ENCODE results near the gene PTPN11.

PTPN11 gene

DNA sequence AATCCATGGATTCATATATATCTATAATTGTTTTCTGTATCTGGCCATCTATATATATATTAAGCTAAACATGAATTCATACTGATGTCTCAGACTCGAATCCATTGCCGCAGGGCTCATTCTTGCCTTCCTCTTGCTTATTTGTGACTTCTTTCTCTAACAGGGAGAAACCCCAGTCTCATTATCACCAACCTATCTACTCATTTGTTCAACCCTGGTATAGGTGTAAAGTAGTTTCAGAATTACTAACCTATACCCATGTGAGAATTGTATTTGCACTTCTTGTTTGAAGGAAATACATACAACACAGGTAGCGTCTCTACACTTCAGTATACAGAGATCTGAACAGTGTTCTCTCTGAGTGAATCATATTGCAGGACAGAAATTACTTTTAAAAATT, 77.7 kb downstream of the PTPN11 start:
- DNase-seq: no peak
- Histone ChIP-seq H3K4me1 (ENCODE audit: control insufficient read depth, insufficient read depth, low read length, poor library complexity, severe bottlenecking) (no peaks in the 10 kb centered on the region), H3K4me3 (ENCODE audit: insufficient read depth, low read depth, low read length, poor library complexity, severe bottlenecking) (no peak overlapping the region), H3K27ac (ENCODE audit: insufficient read depth, low read length, poor library complexity, severe bottlenecking) (no peak overlapping the region), H3K27me3 (replicated peaks; ENCODE audit: control insufficient read depth, insufficient read depth, low read length, poor library complexity, severe bottlenecking) (no peaks in the 10 kb centered on the region), H3K9me3 (ENCODE audit: control insufficient read depth, low read length) (no peaks in the 10 kb centered on the region), H3K36me3 (ENCODE audit: control insufficient read depth, insufficient read depth, low read length) (peaks cover 30% of the 10 kb centered on the region)

DNA sequence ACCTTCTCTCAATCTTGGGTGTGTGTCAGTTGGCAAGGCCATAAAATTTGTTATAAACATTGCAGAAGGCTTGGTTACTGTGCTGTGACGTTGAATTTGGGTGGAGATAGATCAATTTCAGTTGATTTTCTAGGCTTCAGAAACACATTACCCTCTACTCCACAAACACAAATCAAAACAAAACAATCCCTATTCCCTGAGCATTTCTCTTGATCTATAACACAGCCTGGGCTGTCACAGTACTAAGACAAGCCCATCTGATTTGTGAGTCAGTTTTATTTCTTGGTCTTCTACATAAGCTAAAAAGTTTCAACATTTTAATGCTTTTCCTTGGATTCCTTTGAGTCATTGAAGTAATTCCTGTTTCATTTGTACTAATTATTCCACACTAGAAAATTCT, 79.8 kb downstream of the PTPN11 start:
- Histone ChIP-seq H3K27me3 (replicated peaks; ENCODE audit: control insufficient read depth, insufficient read depth, low read length, poor library complexity, severe bottlenecking) (no peaks in the 10 kb centered on the region), H3K4me1 (ENCODE audit: control insufficient read depth, insufficient read depth, low read length, poor library complexity, severe bottlenecking) (no peaks in the 10 kb centered on the region), H3K9me3 (ENCODE audit: control insufficient read depth, low read length) (no peaks in the 10 kb centered on the region), H3K27ac (ENCODE audit: insufficient read depth, low read length, poor library complexity, severe bottlenecking) (no peak overlapping the region), H3K36me3 (ENCODE audit: control insufficient read depth, insufficient read depth, low read length) (peaks cover 39% of the 10 kb centered on the region), H3K4me3 (ENCODE audit: insufficient read depth, low read depth, low read length, poor library complexity, severe bottlenecking) (no peak overlapping the region)
- no peak for DNase-seq

DNA sequence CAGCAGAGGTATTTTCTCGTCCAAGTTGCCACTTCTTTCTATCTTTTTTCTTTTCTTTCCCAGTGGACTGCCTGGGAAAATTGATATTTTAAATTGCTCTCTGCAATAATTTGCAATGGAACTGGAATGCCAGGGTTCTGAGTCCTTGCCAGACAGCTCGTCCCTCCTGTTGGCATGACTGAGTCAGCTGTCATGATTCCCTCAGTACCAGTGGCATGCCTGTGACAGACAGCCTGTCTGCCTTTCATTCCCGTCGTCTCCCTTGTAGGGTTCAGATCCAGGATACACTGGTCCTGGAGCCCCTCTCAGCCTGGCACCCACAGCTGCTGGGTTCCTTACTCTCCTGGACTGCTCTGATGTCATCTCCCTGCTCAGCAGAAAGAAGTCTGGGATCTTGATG, 84.8 kb downstream of the PTPN11 start:
- Histone ChIP-seq H3K4me1 (ENCODE audit: control insufficient read depth, insufficient read depth, low read length, poor library complexity, severe bottlenecking) (no peaks in the 10 kb centered on the region), H3K4me3 (ENCODE audit: insufficient read depth, low read depth, low read length, poor library complexity, severe bottlenecking) (no peak overlapping the region), H3K27me3 (replicated peaks; ENCODE audit: control insufficient read depth, insufficient read depth, low read length, poor library complexity, severe bottlenecking) (no peaks in the 10 kb centered on the region), H3K36me3 (ENCODE audit: control insufficient read depth, insufficient read depth, low read length) (peaks cover 51% of the 10 kb centered on the region), H3K27ac (ENCODE audit: insufficient read depth, low read length, poor library complexity, severe bottlenecking) (no peak overlapping the region), H3K9me3 (ENCODE audit: control insufficient read depth, low read length) (no peaks in the 10 kb centered on the region)
- no peak for DNase-seq

DNA sequence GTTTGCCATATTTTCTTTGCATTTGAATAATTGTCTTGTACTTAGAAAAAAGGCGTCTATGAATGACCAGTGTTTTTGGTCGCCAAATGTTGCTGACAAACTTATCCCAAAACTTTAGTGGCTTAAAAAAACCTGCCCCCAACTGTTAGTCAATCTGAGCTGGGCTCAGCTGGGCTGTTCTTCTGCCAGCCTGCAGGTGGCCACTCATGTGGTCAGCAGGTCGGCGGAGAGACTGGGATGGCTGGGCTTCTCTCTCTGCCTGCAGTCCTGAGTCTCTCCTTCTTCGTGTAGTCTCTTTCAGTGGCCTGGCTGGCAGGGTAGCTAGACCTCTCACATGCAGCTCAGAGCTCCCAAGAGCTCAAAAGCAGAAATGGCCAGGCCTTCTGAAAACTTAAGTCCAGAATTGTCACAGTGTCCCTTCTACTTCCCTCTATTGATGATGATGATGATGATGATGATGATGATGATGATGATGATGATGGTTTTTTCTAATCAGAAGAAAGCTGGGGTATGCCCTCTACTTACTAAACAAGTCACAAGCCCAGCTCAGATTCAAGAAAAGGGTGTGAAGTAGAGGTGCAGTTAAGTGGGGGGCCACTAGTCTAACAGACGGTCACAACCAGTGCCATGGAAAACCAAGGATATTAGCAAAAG, 87.9 kb downstream of the PTPN11 start:
- Histone ChIP-seq H3K27ac (ENCODE audit: insufficient read depth, low read length, poor library complexity, severe bottlenecking) (no peak overlapping the region), H3K36me3 (ENCODE audit: control insufficient read depth, insufficient read depth, low read length) (peaks cover 39% of the 10 kb centered on the region), H3K27me3 (replicated peaks; ENCODE audit: control insufficient read depth, insufficient read depth, low read length, poor library complexity, severe bottlenecking) (no peaks in the 10 kb centered on the region), H3K4me1 (ENCODE audit: control insufficient read depth, insufficient read depth, low read length, poor library complexity, severe bottlenecking) (no peaks in the 10 kb centered on the region), H3K9me3 (ENCODE audit: control insufficient read depth, low read length) (no peaks in the 10 kb centered on the region), H3K4me3 (ENCODE audit: insufficient read depth, low read depth, low read length, poor library complexity, severe bottlenecking) (no peak overlapping the region)
- DNase-seq: no peak

DNA sequence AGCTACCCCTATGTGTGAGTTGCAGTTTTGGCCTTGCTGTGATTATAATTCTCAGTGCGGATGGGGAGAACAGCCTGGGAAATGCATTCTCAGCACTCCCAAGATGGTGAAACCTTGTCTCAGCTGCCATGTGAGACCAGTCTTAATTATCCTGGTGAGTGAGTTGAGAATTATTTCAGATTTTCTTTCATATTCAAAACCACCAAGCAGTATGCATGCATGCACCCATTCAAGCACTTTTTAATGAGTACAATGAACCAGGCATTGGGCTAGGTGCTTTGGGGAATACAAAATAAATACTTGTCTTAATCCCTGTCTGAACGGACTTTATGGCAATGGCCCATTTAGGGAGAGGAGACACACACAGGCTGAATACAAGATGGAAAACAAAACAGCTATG, 94.7 kb downstream of the PTPN11 start:
- DNase-seq: no peak
- Histone ChIP-seq H3K27me3 (replicated peaks; ENCODE audit: control insufficient read depth, insufficient read depth, low read length, poor library complexity, severe bottlenecking) (no peaks in the 10 kb centered on the region), H3K4me1 (ENCODE audit: control insufficient read depth, insufficient read depth, low read length, poor library complexity, severe bottlenecking) (no peaks in the 10 kb centered on the region), H3K27ac (ENCODE audit: insufficient read depth, low read length, poor library complexity, severe bottlenecking) (no peak overlapping the region), H3K4me3 (ENCODE audit: insufficient read depth, low read depth, low read length, poor library complexity, severe bottlenecking) (no peak overlapping the region), H3K9me3 (ENCODE audit: control insufficient read depth, low read length) (no peaks in the 10 kb centered on the region), H3K36me3 (ENCODE audit: control insufficient read depth, insufficient read depth, low read length) (no peaks in the 10 kb centered on the region)

DNA sequence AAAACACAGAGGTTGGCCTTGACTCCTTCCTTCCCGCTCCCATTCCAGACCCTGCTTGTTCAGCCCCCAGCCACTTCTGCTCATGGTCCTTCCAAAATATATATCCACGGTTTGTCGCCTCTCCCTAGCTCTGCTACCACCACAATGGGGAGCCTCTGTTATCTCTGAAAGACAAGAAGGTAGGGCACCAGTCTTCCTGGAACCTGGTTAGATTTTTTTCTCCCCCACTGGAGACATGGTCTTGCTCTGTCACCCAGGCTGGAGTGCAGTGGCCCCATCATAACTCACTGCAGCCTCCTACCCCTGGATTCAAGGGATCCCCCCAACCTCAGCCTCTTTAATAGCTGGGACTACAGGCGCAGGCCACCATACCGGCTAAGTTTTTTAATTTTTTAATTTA, 95.7 kb downstream of the PTPN11 start:
- Histone ChIP-seq H3K9me3 (ENCODE audit: control insufficient read depth, low read length) (no peaks in the 10 kb centered on the region), H3K4me3 (ENCODE audit: insufficient read depth, low read depth, low read length, poor library complexity, severe bottlenecking) (no peak overlapping the region), H3K36me3 (ENCODE audit: control insufficient read depth, insufficient read depth, low read length) (no peaks in the 10 kb centered on the region), H3K4me1 (ENCODE audit: control insufficient read depth, insufficient read depth, low read length, poor library complexity, severe bottlenecking) (no peaks in the 10 kb centered on the region), H3K27ac (ENCODE audit: insufficient read depth, low read length, poor library complexity, severe bottlenecking) (no peak overlapping the region), H3K27me3 (replicated peaks; ENCODE audit: control insufficient read depth, insufficient read depth, low read length, poor library complexity, severe bottlenecking) (no peaks in the 10 kb centered on the region)
- no peak for DNase-seq

DNA sequence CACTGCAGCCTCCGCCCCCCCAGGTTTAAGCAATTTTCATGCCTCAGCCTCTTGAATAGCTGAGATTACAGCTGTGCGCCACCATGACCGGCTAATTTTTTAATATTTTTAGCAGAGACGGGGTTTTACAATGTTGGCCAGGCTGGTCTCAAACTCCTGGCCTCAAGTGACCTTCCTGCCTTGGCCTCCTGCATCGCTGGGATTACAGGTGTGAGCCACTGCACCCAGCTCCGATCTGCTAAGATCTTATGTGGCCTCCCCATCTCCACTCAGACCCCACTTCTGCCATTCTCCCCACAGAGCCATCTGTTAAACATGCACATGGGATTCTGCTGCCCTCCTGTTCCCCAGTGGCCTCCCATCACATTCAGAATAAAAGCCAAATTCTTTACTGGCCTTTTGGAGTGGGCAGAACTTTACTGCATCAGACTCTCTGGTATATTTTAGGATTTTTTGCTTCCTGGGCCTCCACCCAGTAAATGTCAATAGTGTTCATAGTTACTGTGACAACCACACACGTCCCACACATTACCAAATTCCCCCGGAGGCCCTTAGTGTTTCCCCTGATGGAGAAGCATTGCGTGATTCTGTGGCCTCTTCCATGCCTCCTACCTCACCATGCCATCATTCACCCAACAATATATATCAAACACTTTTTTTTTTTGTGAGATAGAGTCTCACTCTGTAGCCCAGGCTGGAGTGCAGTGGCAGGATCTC, 96.3 kb downstream of the PTPN11 start:
- Histone ChIP-seq H3K9me3 (ENCODE audit: control insufficient read depth, low read length) (no peaks in the 10 kb centered on the region), H3K4me1 (ENCODE audit: control insufficient read depth, insufficient read depth, low read length, poor library complexity, severe bottlenecking) (no peaks in the 10 kb centered on the region), H3K27ac (ENCODE audit: insufficient read depth, low read length, poor library complexity, severe bottlenecking) (no peak overlapping the region), H3K27me3 (replicated peaks; ENCODE audit: control insufficient read depth, insufficient read depth, low read length, poor library complexity, severe bottlenecking) (no peaks in the 10 kb centered on the region), H3K36me3 (ENCODE audit: control insufficient read depth, insufficient read depth, low read length) (no peaks in the 10 kb centered on the region), H3K4me3 (ENCODE audit: insufficient read depth, low read depth, low read length, poor library complexity, severe bottlenecking) (no peak overlapping the region)
- DNase-seq: no peak

DNA sequence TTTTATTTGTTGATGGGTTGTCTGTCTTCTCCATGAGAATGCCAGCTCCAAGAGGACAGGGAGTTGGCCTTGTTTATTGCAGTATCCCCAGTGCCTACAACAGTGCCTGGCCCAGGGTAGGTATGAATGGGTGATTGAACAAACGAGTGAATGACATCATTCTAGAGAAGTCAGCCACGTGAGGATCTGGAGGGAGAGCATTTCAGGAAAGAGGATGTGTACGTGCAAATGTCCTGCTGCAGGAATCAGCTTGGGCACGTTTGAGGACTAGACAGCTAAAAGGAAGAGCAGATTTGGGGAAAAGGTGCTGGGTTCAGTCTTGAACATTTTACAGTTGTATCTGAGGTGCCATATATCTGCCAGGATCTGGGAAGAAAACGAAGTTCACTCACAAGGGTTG, 97.1 kb downstream of the PTPN11 start:
- H3K27me3 ChIP-seq (replicated peaks; ENCODE audit: control insufficient read depth, insufficient read depth, low read length, poor library complexity, severe bottlenecking): no peaks in the 10 kb centered on the region
- H3K36me3 ChIP-seq (ENCODE audit: control insufficient read depth, insufficient read depth, low read length): no peaks in the 10 kb centered on the region
- H3K27ac ChIP-seq (ENCODE audit: insufficient read depth, low read length, poor library complexity, severe bottlenecking): no peak overlapping the region
- no peaks in the 10 kb centered on the region for H3K9me3 ChIP-seq (ENCODE audit: control insufficient read depth, low read length)
- no peak overlapping the region for H3K4me3 ChIP-seq (ENCODE audit: insufficient read depth, low read depth, low read length, poor library complexity, severe bottlenecking)
- no peak for DNase-seq
- no peaks in the 10 kb centered on the region for H3K4me1 ChIP-seq (ENCODE audit: control insufficient read depth, insufficient read depth, low read length, poor library complexity, severe bottlenecking)

DNA sequence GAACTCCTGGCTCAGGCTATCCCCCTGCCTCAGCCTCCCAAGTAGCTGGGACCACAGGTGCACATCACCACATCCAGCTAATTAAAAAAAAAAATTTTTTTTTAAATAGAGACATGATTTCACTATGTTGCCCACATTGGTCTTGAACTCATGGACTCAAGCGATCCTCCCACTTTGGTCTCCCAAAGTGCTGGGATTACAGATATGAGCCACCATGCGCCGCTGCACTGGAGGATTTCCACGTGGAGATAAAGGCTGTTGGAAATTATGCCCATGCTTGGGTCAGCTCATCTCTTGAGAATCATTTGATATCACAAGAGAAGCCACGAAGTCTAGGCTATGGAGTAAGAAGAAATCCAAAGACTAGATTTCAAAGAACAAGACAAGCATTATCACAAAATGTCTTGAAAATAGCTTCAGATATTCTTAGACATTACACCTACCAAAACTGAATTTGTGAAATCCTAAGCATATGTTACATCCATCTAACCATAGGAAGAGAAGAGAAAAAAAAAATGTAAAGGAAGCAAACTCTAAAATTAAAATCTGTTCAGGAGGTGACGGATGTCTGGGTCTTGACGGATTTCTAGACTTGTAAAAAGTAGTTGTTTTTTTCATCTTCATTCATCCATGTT, 99.1 kb downstream of the PTPN11 start:
- no peaks in the 10 kb centered on the region for H3K4me1 ChIP-seq (ENCODE audit: control insufficient read depth, insufficient read depth, low read length, poor library complexity, severe bottlenecking)
- no peaks in the 10 kb centered on the region for H3K9me3 ChIP-seq (ENCODE audit: control insufficient read depth, low read length)

DNA sequence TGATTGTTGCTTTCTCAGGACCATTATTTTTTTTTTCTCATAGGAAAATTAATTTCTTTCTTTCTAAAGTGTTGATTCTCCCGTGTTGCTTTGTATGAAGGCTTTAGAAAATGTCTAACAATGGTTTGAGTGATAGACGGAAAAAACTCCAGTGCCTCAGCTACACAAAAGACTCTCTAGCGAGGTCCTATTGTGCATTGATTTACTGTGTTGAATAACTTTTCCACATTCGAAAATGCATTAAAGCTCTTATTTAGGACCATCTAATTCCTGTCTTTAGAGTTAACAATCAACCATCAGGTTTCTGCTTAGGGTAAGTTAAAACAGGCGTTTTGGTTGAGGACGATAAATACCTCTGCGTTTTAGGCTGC, 99.6 kb downstream of the PTPN11 start:
- Histone ChIP-seq H3K27me3 (replicated peaks; ENCODE audit: control insufficient read depth, insufficient read depth, low read length, poor library complexity, severe bottlenecking) (no peaks in the 10 kb centered on the region), H3K4me1 (ENCODE audit: control insufficient read depth, insufficient read depth, low read length, poor library complexity, severe bottlenecking) (no peaks in the 10 kb centered on the region), H3K4me3 (ENCODE audit: insufficient read depth, low read depth, low read length, poor library complexity, severe bottlenecking) (no peak overlapping the region), H3K36me3 (ENCODE audit: control insufficient read depth, insufficient read depth, low read length) (no peaks in the 10 kb centered on the region), H3K27ac (ENCODE audit: insufficient read depth, low read length, poor library complexity, severe bottlenecking) (no peak overlapping the region), H3K9me3 (ENCODE audit: control insufficient read depth, low read length) (no peaks in the 10 kb centered on the region)
- no peak for DNase-seq

More for the DNA sequence above, 99.1 kb downstream of the PTPN11 start:
- no peak for DNase-seq
- Histone ChIP-seq H3K27ac (ENCODE audit: insufficient read depth, low read length, poor library complexity, severe bottlenecking) (no peak overlapping the region), H3K4me3 (ENCODE audit: insufficient read depth, low read depth, low read length, poor library complexity, severe bottlenecking) (no peak overlapping the region), H3K27me3 (replicated peaks; ENCODE audit: control insufficient read depth, insufficient read depth, low read length, poor library complexity, severe bottlenecking) (no peaks in the 10 kb centered on the region), H3K36me3 (ENCODE audit: control insufficient read depth, insufficient read depth, low read length) (no peaks in the 10 kb centered on the region)

Measured in effector memory CD4-positive, alpha-beta T cell (primary cell).